HEK293T (cell line): ENCODE data around the gene ATP5PD.

Experiments
- CTCF ChIA-PET: fragments of 350-600 bp; formaldehyde crosslinking; extraction: SDS; loops from one replicate; lab custom pipeline; 2021; ENCODE audit warnings: antibody characterized with exemption, inconsistent platforms; lab: Yijun Ruan, JAX
- POLR2A ChIA-PET: fragments of 350-600 bp; formaldehyde crosslinking; extraction: SDS; loops from one replicate; lab custom pipeline; 2020; ENCODE audit warnings: antibody characterized with exemption, inconsistent platforms; lab: Yijun Ruan, JAX
- DNase-seq: peaks from one replicate; pipeline ENCODE4 v3.0.0; 2012; ENCODE audit warnings: mixed read lengths; ENCODE audit errors: extremely low spot score
- ARNT ChIP-seq: fragments of 450-650 bp; IDR thresholded peaks from 2 replicates; pipeline ENCODE4 v1.6.1; 2017; ENCODE audit warnings: mild to moderate bottlenecking
- BHLHE40 ChIP-seq: fragments of 450-650 bp; IDR thresholded peaks from 2 replicates; pipeline ENCODE4 v1.6.1; 2016; ENCODE audit warnings: mild to moderate bottlenecking, moderate library complexity, borderline replicate concordance
- CTBP1 ChIP-seq: fragments of 450-650 bp; IDR thresholded peaks from 2 replicates; pipeline ENCODE4 v1.6.1; 2016; ENCODE audit warnings: borderline replicate concordance
- ELF4 ChIP-seq: fragments of 450-650 bp; IDR thresholded peaks from 2 replicates; pipeline ENCODE4 v1.6.1; 2017; ENCODE audit warnings: antibody characterized with exemption
- FOXA1 ChIP-seq: fragments of 450-650 bp; IDR thresholded peaks from 2 replicates; pipeline ENCODE4 v1.6.1; 2016; ENCODE audit warnings: mild to moderate bottlenecking
- FOXK2 ChIP-seq: fragments of 450-650 bp; IDR thresholded peaks from 2 replicates; pipeline ENCODE4 v1.6.1; 2016; ENCODE audit warnings: mild to moderate bottlenecking
- FOXM1 ChIP-seq: fragments of 450-650 bp; IDR thresholded peaks from 2 replicates; pipeline ENCODE4 v1.6.1; 2017; ENCODE audit warnings: mild to moderate bottlenecking, borderline replicate concordance
- HDGF ChIP-seq: fragments of 450-650 bp; IDR thresholded peaks from 2 replicates; pipeline ENCODE4 v1.6.1; 2017; ENCODE audit warnings: antibody characterized with exemption, borderline replicate concordance
- L3MBTL2 ChIP-seq: fragments of 450-650 bp; conservative IDR thresholded peaks from 2 replicates; pipeline ENCODE4 v1.6.1; 2016; ENCODE audit warnings: mild to moderate bottlenecking
- LEF1 ChIP-seq: fragments of 450-650 bp; IDR thresholded peaks from 2 replicates; pipeline ENCODE4 v1.6.1; 2017; ENCODE audit warnings: mild to moderate bottlenecking, borderline replicate concordance
- NFRKB ChIP-seq: fragments of 450-650 bp; IDR thresholded peaks from 2 replicates; pipeline ENCODE4 v1.6.1; 2016; ENCODE audit warnings: mild to moderate bottlenecking, moderate library complexity
- PKNOX1 ChIP-seq: fragments of 450-650 bp; IDR thresholded peaks from 2 replicates; pipeline ENCODE4 v1.6.1; 2016
- SP1 ChIP-seq: fragments of 450-650 bp; IDR thresholded peaks from 2 replicates; pipeline ENCODE4 v1.6.1; 2017
- SUZ12 ChIP-seq: fragments of 450-650 bp; IDR thresholded peaks from 2 replicates; pipeline ENCODE4 v1.6.1; 2016; ENCODE audit warnings: mild to moderate bottlenecking
- TARDBP ChIP-seq: fragments of 450-650 bp; IDR thresholded peaks from 2 replicates; pipeline ENCODE4 v1.6.1; 2016
- ZNF384 ChIP-seq: fragments of 450-650 bp; IDR thresholded peaks from 2 replicates; pipeline ENCODE4 v1.6.1; 2016

The ATP5PD gene

DNA sequence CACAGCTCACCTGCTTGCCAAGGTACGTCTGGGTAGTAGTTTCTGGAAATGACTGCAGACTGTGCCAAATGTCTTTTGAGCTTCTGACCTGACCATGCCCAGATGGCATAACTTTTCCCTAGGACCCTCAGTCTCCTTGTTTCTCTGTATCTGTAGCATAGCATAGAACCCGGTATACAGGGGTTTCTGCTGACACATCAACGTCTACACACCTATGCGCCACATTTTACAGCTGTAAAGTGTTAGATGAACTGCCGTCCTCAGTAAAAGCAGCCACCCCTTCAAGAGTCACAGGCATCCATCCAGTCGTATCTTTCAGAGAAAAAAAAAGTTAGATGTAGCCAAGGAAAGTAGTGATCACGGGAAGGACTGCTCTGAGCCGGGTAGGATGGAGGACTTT is 17.7 kb upstream of the ATP5PD start:
- DNase-seq: no peak
- TF ChIP-seq ELF4 (no peak), FOXM1 (no peak), FOXK2 (no peak), L3MBTL2 (no peak), TARDBP (no peak), LEF1 (no peak), HDGF (no peak), SP1 (no peak), BHLHE40 (no peak), CTBP1 (no peak), PKNOX1 (no peak), ZNF384 (no peak), NFRKB (no peak), FOXA1 (no peak), ARNT (no peak), SUZ12 (no peak)
- ChIA-PET CTCF (interaction anchor here (1.8 kb wide), 1 partner anchor 10 kb away, joined by 4 read pairs; no protein-coding TSS in a partner anchor), POLR2A (interaction anchor here (1.3 kb wide), 1 partner anchor 18 kb away, joined by 4 read pairs; the partner anchor contains the start of genes ATP5PD and KCTD2)

- no peak for DNase-seq
- ChIA-PET POLR2A (interaction anchor here (1.3 kb wide), 1 partner anchor 17 kb away, joined by 4 read pairs; the partner anchor contains the start of genes ATP5PD and KCTD2), CTCF (interaction anchor here (1.8 kb wide), 1 partner anchor 9 kb away, joined by 4 read pairs; no protein-coding TSS in a partner anchor)
- TF ChIP-seq CTBP1 (no peak), HDGF (no peak)
Observed at GRCh38 chr17:75064040-75064439, 17.3 kb upstream of the ATP5PD start.

DNA sequence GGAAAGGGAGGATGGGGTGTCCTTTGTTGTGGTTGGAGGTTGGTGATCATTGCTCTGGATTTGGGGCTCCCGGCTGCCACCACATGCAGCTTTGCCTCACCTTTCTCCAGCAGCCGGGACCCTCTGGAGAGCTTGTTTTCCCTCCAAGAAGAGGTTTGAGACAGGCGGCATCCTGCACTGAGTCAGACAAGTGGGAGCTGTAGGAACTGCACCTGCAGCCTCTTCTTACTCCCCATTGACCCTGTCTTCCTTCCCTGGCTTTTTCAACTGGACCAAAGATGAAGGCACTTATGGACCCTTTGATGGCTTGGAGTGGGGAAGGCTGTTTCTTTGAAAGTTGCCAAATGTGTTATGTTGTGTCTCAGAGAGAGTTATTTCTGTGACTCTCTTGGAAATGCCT is 16.9 kb upstream of the ATP5PD start:
- ChIA-PET POLR2A (interaction anchor here (1.3 kb wide), 1 partner anchor 17 kb away, joined by 4 read pairs; the partner anchor contains the start of genes ATP5PD and KCTD2), CTCF (interaction anchor here (0.5 to 1.8 kb wide), 3 partner anchors 9 to 42 kb away, joined by 3 to 4 read pairs (median 4); no protein-coding TSS in a partner anchor)
- no peak for DNase-seq
- TF ChIP-seq FOXK2 (no peak), L3MBTL2 (no peak), LEF1 (no peak)

GRCh38 chr17:75063201-75063600 is 16.4 kb upstream of the ATP5PD start:
- TF ChIP-seq FOXK2 (no peak), ZNF384 (no peak)
- CTCF ChIA-PET: interaction anchor here (0.5 to 1.8 kb wide), 3 partner anchors 9 to 42 kb away, joined by 3 to 4 read pairs (median 4); no protein-coding TSS in a partner anchor
- no peak for DNase-seq
- POLR2A ChIA-PET: no interaction called here

- TF ChIP-seq ARNT (no peak), L3MBTL2 (no peak), LEF1 (no peak), SUZ12 (no peak), NFRKB (no peak), ELF4 (no peak), PKNOX1 (no peak), FOXK2 (no peak), CTBP1 (no peak), FOXM1 (no peak), ZNF384 (no peak), TARDBP (no peak), HDGF (no peak), BHLHE40 (no peak), FOXA1 (no peak)
- CTCF ChIA-PET: interaction anchor here (1.0 to 2.1 kb wide), 2 partner anchors 53 to 140 kb away, joined by 4 to 7 read pairs; no protein-coding TSS in a partner anchor
- no peak for DNase-seq
- POLR2A ChIA-PET: interaction anchor here (1.1 to 1.5 kb wide), 3 partner anchors 13 to 69 kb away, joined by 3 to 5 read pairs (median 4); partner anchors contain the start of genes ARMC7 and NT5C
Observed at GRCh38 chr17:75061618-75062017, 14.8 kb upstream of the ATP5PD start.

- POLR2A ChIA-PET: interaction anchor here (1.1 to 1.5 kb wide), 2 partner anchors 13 to 70 kb away, joined by 4 to 5 read pairs; partner anchors contain the start of gene NT5C
Observed at GRCh38 chr17:75061055-75061438, 14.3 kb upstream of the ATP5PD start.

GRCh38 chr17:75060434-75061054 is 13.8 kb upstream of the ATP5PD start:
- TF ChIP-seq TARDBP (no peak), HDGF (no peak), ELF4 (no peak), SP1 (no peak), FOXA1 (no peak), PKNOX1 (no peak), SUZ12 (no peak), L3MBTL2 (no peak), ZNF384 (no peak), BHLHE40 (no peak), FOXK2 (no peak), NFRKB (no peak), CTBP1 (no peak), LEF1 (no peak), ARNT (no peak), FOXM1 (no peak)
- ChIA-PET CTCF (interaction anchor here (0.9 to 2.1 kb wide), 4 partner anchors 12 to 141 kb away, joined by 3 to 7 read pairs (median 4); no protein-coding TSS in a partner anchor), POLR2A (interaction anchor here (1.2 to 3.1 kb wide), 3 partner anchors 12 to 71 kb away, joined by 4 to 10 read pairs (median 5); partner anchors contain the start of genes ARMC7 and NT5C)
- DNase-seq: no peak

More at GRCh38 chr17:75061055-75061438, 14.3 kb upstream of the ATP5PD start:
- DNase-seq: no peak
- CTCF ChIA-PET: interaction anchor here (2.1 kb wide), 1 partner anchor 141 kb away, joined by 7 read pairs; no protein-coding TSS in a partner anchor
- no peak for TF ChIP-seq ARNT
